Measurements from ENCODE around the gene BEND7.
A peak's percentile ranks its signal among the peaks of the same experiment; 100 is the strongest.
"Not testable (repeated sequence)": the region's sequence is repeated elsewhere in the genome, so short reads cannot be mapped to it uniquely, and the experiment has no call there.

BEND7 gene

DNA sequence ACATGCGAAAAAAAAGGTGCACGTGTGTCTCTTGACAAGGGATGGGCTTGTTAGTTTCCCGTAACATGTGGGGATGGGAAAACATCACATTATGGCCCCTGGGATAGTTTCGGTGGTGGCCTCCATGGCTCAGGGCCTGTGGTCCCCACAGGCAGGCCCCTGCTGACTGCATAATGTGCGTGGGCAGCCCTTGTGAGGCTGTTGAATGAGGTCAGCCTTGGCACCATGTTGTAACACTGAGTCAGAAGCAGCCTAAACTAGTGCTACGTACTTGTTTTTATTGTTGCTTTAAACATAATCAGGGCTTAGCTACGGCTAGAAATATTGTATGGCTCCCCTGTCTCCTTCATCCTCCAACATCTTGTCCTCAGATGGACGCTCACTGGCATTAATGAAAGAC, 80.6 kb downstream of the BEND7 start:
- TF ChIP-seq TAF1 (IDR thresholded peaks at IDR 0.05; ENCODE audit: low read depth, low read length): no peak
- no peak for TF ChIP-seq PAX5 (IDR thresholded peaks at IDR 0.05; ENCODE audit: insufficient read depth, low read length, severe bottlenecking)
- no peak for TF ChIP-seq POU2F2 (IDR thresholded peaks at IDR 0.05; ENCODE audit: low read depth, low read length)
- no peak for FAIRE-seq
- DNase-seq (ENCODE audit: insufficient read length, low spot score): no peak

GRCh38 chr10:13445656-13446400, 83.0 kb downstream of the BEND7 start:
- TF ChIP-seq POLR2A (IDR thresholded peaks at IDR 0.05; ENCODE audit: low read depth, low read length) (no peak), SPI1 (IDR thresholded peaks at IDR 0.05; ENCODE audit: low read depth, low read length) (no peak), POLR2AphosphoS5 (IDR thresholded peaks at IDR 0.05; ENCODE audit: low read depth, low read length) (no peak), PAX5 (IDR thresholded peaks at IDR 0.05; ENCODE audit: insufficient read depth, low read length, severe bottlenecking) (no peak), POU2F2 (IDR thresholded peaks at IDR 0.05; ENCODE audit: low read depth, low read length) (no peak), TAF1 (IDR thresholded peaks at IDR 0.05; ENCODE audit: low read depth, low read length) (no peak)
- no peak for FAIRE-seq
- no peak for DNase-seq (ENCODE audit: insufficient read length, low spot score)

- no peak for TF ChIP-seq PAX5 (IDR thresholded peaks at IDR 0.05; ENCODE audit: insufficient read depth, low read length, severe bottlenecking)
- no peak for TF ChIP-seq TAF1 (IDR thresholded peaks at IDR 0.05; ENCODE audit: low read depth, low read length)
- no peak for TF ChIP-seq POU2F2 (IDR thresholded peaks at IDR 0.05; ENCODE audit: low read depth, low read length)
- no peak for TF ChIP-seq POLR2AphosphoS5 (IDR thresholded peaks at IDR 0.05; ENCODE audit: low read depth, low read length)
- FAIRE-seq (no peak), DNase-seq (ENCODE audit: insufficient read length, low spot score) (no peak)
Measured at GRCh38 chr10:13441476-13441875, 87.3 kb downstream of the BEND7 start.

- FAIRE-seq: peak; percentile 84
- peak; percentile 72 for DNase-seq (ENCODE audit: insufficient read length, low spot score)
Measured at GRCh38 chr10:13440185-13441061, 88.4 kb downstream of the BEND7 start.

DNA sequence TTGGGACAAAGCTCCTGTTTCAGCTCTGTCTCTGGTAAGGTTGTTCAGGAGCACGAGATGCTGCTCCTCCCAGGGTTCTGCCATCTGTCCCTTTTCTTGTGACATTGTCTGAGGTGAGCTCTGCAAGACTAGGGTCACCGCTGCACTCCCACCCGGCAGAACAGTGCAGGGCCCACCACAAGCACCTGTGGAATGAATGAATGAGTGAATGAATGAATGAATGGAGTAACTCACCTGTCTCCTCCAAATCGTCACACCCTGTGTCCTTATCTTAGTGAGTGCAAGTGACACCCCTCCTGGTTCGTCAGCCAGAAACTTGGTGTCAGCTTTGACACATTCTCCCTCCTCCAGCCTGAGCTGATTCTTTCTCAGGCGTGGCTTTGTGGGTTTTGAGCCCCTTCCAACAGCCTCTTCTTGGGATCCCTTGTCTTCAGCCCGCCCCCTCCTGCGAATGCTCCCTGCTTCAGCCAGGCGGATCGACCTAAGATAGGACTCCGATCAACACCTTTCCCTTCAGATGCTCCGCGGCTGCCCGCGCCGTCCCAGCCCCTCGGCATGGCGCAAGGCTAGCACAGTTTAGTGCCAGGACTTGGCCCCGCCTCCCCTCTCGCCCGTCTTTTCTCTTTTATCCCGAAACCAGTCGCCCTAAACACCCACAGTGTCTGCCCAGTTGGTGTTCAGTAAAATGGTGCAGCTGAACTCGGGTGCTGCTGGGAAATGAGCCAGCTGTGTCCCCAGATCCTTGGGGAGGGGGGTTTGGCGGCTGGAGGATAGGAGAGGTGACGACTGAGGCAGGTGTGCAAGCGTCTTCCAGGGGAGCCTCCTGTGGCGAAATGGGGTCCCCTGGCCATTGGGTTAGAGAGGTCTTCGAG, 89.3 kb downstream of the BEND7 start:
- TF ChIP-seq TAF1 (IDR thresholded peaks at IDR 0.05; ENCODE audit: low read depth, low read length) (no peak), POU2F2 (IDR thresholded peaks at IDR 0.05; ENCODE audit: low read depth, low read length) (no peak), POLR2A (IDR thresholded peaks at IDR 0.05; ENCODE audit: low read depth, low read length) (no peak), POLR2AphosphoS5 (IDR thresholded peaks at IDR 0.05; ENCODE audit: low read depth, low read length) (no peak), PAX5 (IDR thresholded peaks at IDR 0.05; ENCODE audit: insufficient read depth, low read length, severe bottlenecking) (no peak), SPI1 (IDR thresholded peaks at IDR 0.05; ENCODE audit: low read depth, low read length) (no peak)
- DNase-seq (ENCODE audit: insufficient read length, low spot score): no peak
- no peak for FAIRE-seq

More at GRCh38 chr10:13440185-13441061, 88.4 kb downstream of the BEND7 start:
- no peak for TF ChIP-seq SPI1 (IDR thresholded peaks at IDR 0.05; ENCODE audit: low read depth, low read length)
- TF ChIP-seq PAX5 (IDR thresholded peaks at IDR 0.05; ENCODE audit: insufficient read depth, low read length, severe bottlenecking): no peak
- no peak for TF ChIP-seq POU2F2 (IDR thresholded peaks at IDR 0.05; ENCODE audit: low read depth, low read length)
- TF ChIP-seq TAF1 (IDR thresholded peaks at IDR 0.05; ENCODE audit: low read depth, low read length): no peak
- TF ChIP-seq POLR2A (IDR thresholded peaks at IDR 0.05; ENCODE audit: low read depth, low read length): no peak
- no peak for TF ChIP-seq POLR2AphosphoS5 (IDR thresholded peaks at IDR 0.05; ENCODE audit: low read depth, low read length)

DNA sequence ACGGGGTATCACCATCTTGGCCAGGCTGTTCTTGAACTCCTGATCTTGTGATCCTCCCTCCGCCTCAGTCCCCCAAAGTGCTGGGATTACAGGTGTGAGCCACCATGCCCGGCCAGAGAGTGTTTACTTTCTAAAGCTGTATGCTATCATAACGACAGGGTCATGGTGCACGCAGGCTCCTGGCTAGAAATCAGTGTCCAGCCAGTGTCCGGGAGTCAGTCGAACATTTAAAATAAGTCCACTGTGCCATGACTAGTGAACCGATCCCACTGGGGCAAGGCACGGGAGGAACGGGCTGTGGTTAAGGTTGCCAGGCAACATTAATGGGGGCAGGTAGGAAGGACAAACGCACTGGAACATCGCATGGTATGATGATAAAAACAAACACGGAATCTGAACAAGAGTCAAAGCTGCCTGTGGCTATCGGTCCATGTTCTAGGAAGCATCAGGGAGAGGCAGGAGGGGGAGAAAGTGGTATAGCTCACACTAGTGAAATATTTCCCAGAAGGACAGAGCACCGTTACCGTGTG, 91.7 kb downstream of the BEND7 start:
- no peak for TF ChIP-seq PAX5 (IDR thresholded peaks at IDR 0.05; ENCODE audit: insufficient read depth, low read length, severe bottlenecking)
- TF ChIP-seq TAF1 (IDR thresholded peaks at IDR 0.05; ENCODE audit: low read depth, low read length): no peak
- no peak for TF ChIP-seq POU2F2 (IDR thresholded peaks at IDR 0.05; ENCODE audit: low read depth, low read length)
- TF ChIP-seq POLR2AphosphoS5 (IDR thresholded peaks at IDR 0.05; ENCODE audit: low read depth, low read length): no peak
- no peak for TF ChIP-seq POLR2A (IDR thresholded peaks at IDR 0.05; ENCODE audit: low read depth, low read length)
- TF ChIP-seq SPI1 (IDR thresholded peaks at IDR 0.05; ENCODE audit: low read depth, low read length): no peak
- DNase-seq (ENCODE audit: insufficient read length, low spot score): no peak
- no peak for FAIRE-seq

- FAIRE-seq; DNase-seq (ENCODE audit: insufficient read length, low spot score): not testable (repeated sequence)
Measured at GRCh38 chr10:13427943-13428342, 100.9 kb downstream of the BEND7 start.

DNA sequence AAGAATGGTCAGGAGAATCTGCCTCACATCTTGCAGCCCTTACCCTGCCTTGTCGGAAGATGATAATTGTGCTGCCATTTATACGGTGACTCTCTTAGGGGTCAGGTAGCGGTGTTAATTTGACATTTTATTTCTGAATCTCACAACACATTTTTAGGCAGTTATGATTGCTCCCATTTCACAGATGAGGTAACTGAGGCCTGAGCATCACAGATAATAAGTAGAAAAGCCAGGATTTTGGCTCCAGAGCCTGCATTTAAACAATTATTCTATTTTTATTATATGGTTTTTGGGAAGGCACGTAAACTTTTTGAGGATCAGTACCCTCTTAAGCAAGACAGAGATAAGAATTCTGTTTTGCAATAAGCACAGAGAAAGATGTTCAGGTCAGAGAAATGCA, 103.4 kb downstream of the BEND7 start:
- FAIRE-seq (no peak), DNase-seq (ENCODE audit: insufficient read length, low spot score) (no peak)
- TF ChIP-seq POLR2AphosphoS5 (IDR thresholded peaks at IDR 0.05; ENCODE audit: low read depth, low read length) (no peak), TAF1 (IDR thresholded peaks at IDR 0.05; ENCODE audit: low read depth, low read length) (no peak), POLR2A (IDR thresholded peaks at IDR 0.05; ENCODE audit: low read depth, low read length) (no peak), SPI1 (IDR thresholded peaks at IDR 0.05; ENCODE audit: low read depth, low read length) (no peak), POU2F2 (IDR thresholded peaks at IDR 0.05; ENCODE audit: low read depth, low read length) (no peak), PAX5 (IDR thresholded peaks at IDR 0.05; ENCODE audit: insufficient read depth, low read length, severe bottlenecking) (no peak)

GRCh38 chr10:13422800-13423199, 106.0 kb downstream of the BEND7 start:
- no peak for DNase-seq (ENCODE audit: insufficient read length, low spot score)
- TF ChIP-seq POLR2A (IDR thresholded peaks at IDR 0.05; ENCODE audit: low read depth, low read length): no peak
- TF ChIP-seq SPI1 (IDR thresholded peaks at IDR 0.05; ENCODE audit: low read depth, low read length): peak; percentile 66
- FAIRE-seq: peak; percentile 50
